Fibroblast of pulmonary artery (primary cell): ENCODE data around the gene YTHDF1.
"Not testable (repeated sequence)": the region's sequence is repeated elsewhere in the genome, so short reads cannot be mapped to it uniquely, and the experiment has no call there.

Experiments used
- DNase-seq: peaks from one replicate; pipeline ENCODE4 v3.0.0-alpha.2; 2010; ENCODE audit warnings: low read depth
- H3K4me3 ChIP-seq: replicated peaks from 2 replicates; pipeline ENCODE4 v1.5.1; 2011; ENCODE audit warnings: low read depth, mild to moderate bottlenecking, control low read depth, low read length, moderate library complexity
- TF ChIP-seq, protein P1 (sequence below): IDR thresholded peaks from 2 replicates; pipeline ENCODE4 v1.5.1; 2011; ENCODE audit warnings: mild to moderate bottlenecking, control low read depth, low read length, inconsistent platforms; ENCODE audit errors: missing control alignments

Gene YTHDF1

GRCh38 chr20:63158352-63158751 is 57.6 kb downstream of the YTHDF1 start:
- TF ChIP-seq, protein P1, sequence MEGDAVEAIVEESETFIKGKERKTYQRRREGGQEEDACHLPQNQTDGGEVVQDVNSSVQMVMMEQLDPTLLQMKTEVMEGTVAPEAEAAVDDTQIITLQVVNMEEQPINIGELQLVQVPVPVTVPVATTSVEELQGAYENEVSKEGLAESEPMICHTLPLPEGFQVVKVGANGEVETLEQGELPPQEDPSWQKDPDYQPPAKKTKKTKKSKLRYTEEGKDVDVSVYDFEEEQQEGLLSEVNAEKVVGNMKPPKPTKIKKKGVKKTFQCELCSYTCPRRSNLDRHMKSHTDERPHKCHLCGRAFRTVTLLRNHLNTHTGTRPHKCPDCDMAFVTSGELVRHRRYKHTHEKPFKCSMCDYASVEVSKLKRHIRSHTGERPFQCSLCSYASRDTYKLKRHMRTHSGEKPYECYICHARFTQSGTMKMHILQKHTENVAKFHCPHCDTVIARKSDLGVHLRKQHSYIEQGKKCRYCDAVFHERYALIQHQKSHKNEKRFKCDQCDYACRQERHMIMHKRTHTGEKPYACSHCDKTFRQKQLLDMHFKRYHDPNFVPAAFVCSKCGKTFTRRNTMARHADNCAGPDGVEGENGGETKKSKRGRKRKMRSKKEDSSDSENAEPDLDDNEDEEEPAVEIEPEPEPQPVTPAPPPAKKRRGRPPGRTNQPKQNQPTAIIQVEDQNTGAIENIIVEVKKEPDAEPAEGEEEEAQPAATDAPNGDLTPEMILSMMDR, result no peak
- H3K4me3 ChIP-seq, result no peak overlapping the region
- no peak for DNase-seq

- H3K4me3 ChIP-seq, result not testable (repeated sequence)
Measured at GRCh38 chr20:63157431-63157830, 58.5 kb downstream of the YTHDF1 start.

GRCh38 chr20:63156221-63156671 is 59.7 kb downstream of the YTHDF1 start:
- TF ChIP-seq, protein P1, result no peak
- no peak for DNase-seq

More at GRCh38 chr20:63157431-63157830, 58.5 kb downstream of the YTHDF1 start:
- not testable (repeated sequence) for DNase-seq

DNA sequence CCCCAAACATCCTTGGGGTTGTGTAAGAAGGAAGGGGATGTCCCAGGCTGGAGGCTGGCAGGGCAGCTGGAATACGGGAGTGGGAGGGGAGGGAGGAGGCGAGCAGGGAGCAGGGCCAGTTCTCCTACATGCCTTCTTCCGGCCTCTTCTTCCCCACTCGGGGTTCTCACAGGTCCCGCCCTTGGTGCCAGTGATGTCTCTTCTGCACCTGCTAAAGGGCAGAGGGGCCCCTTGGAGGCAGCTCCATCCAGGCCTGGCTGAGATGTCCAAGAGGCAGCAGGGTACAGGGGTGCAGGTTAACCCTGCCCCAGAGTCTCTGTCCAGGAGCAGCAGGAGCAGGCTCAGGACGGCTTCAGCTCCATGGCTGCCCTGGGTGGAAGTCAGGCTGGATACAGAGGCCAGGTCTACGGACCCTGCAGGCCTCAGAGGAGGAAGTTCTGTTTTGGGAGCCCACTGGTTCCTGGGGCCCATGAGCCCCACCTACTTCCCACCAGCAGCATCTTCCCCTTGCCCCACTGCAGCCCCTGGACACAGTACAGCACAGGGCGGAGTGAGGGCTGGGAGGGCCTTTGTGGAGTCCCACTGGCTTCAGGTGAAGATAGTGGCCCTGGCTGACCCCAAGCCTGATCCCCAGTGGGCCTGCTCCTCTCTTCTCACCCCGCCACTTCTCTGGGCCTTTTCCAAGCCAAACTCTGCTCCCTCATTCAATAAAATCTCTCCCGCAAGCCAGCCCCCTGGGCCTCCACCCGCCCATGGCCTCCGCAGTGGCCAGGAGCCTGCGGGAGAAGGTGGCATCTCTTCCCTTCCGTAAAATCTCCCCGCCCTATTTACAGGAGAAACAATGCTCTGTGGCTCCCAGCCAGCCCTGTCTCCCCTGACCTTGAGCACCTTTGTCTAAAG is 60.4 kb downstream of the YTHDF1 start:
- no peak overlapping the region for H3K4me3 ChIP-seq
- DNase-seq, result no peak
- TF ChIP-seq, protein P1, result no peak

More at GRCh38 chr20:63156221-63156671, 59.7 kb downstream of the YTHDF1 start:
- no peak overlapping the region for H3K4me3 ChIP-seq

- no peak overlapping the region for H3K4me3 ChIP-seq
- TF ChIP-seq, protein P1, result no peak
- DNase-seq, result no peak
Measured at GRCh38 chr20:63154395-63154794, 61.5 kb downstream of the YTHDF1 start.

DNA sequence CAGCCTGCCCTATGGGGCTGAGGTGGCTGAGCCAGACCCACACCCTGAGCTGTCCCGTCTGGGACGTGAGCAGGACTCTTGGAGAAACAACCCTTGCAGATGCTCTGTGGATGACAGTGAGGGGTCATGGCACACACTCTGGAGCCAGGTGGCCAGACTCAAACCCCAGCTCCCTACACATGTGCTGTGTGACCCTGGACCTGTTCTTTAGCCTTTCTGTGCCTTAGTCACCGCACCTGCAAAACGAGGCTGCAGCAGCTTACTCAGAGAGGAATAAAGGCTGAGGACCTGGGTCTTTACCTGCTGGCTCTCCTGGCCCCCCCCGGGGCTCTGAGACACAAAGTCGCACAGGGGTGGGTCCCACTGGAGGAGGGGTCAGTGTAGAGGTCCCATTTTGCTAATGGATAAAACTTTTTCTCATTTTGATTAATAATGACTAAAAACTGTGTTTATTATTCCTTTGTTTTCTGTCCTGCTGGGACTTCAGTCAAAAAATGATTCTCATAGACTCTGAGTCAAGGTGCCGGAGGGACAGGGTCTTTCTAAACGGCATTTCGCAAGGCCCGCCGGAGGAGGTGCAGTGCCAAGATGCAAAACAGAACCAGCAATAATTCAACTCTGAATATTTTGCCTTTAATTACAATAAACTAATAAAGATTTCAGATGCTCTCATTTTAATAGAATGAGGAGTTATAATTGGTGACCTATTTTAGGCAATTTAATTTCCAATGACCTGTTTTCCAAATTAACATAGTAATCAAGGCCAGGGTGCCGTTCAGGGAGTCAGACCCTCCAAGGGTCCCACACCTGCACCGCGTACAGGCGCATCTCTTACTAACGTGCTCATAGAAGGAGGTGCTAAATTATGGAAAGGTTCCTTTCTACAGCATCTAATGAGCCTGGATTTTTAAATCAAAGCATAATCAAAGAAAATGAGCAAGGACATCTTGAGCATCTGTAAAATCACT is 62.4 kb downstream of the YTHDF1 start:
- H3K4me3 ChIP-seq, result no peak overlapping the region
- DNase-seq, result no peak
- TF ChIP-seq, protein P1, result no peak
